T-helper 2 cell treated with Interferon-gamma antibody and Interleukin-4, amounts not matched to agents 100 ng/mL and 5 ng/mL, for 36 hours (primary cell): Measurements from ENCODE around the gene TSSK1B. TPM values are rescaled to one million over a fixed set of nuclear protein-coding genes. Genes with fewer than 3 reads are reported as not detected.
"Not testable (repeated sequence)": the region's sequence is repeated elsewhere in the genome, so short reads cannot be mapped to it uniquely, and the experiment has no call there.

ENCODE experiments used
- intact Hi-C: fragments of 100-400 bp; cut with micrococcal nuclease; formaldehyde crosslinking; loops from one replicate; pipeline ENCODE4 v1.15.1; 2023
- total RNA-seq: library from RNA; stranded (reverse); gene quantifications from 2 replicates; pipeline ENCODE4 v1.2.3, GENCODE V29; 2022

TSSK1B gene
- not detected in 2 replicates for total RNA-seq

GRCh38 chr5:113434889-113435288 is at the start of gene TSSK1B:
TSSK1B (minus strand) TSS chr5:113434989; CDS start chr5:113434839, 150 bp downstream.
- intact Hi-C loops: no loop called here

GRCh38 chr5:113480243-113480642 is 45.5 kb upstream of the TSSK1B start:
- intact Hi-C loops: loop anchor here (10.0 kb wide), 1 partner anchor 105 kb away; no protein-coding TSS in a partner anchor

DNA sequence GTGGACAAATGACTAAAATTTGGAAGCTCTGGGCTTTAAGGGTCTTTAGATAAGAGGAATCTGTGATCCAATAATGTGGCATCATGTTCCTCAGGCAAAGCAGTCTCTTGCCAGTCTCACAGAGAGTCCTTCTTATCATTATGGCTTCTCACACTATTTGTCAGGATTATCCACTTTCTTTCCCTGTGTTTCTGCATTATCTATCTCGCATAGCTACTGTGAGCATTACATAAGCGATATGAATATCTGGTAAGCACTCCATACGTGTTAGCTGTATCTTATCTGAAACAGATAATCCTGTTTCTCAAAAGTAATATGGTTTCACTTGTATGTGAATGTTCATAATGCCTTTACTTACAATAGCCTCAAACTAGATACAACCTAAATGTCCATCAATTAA is 43.9 kb upstream of the TSSK1B start:
- intact Hi-C loops: no loop called here

DNA sequence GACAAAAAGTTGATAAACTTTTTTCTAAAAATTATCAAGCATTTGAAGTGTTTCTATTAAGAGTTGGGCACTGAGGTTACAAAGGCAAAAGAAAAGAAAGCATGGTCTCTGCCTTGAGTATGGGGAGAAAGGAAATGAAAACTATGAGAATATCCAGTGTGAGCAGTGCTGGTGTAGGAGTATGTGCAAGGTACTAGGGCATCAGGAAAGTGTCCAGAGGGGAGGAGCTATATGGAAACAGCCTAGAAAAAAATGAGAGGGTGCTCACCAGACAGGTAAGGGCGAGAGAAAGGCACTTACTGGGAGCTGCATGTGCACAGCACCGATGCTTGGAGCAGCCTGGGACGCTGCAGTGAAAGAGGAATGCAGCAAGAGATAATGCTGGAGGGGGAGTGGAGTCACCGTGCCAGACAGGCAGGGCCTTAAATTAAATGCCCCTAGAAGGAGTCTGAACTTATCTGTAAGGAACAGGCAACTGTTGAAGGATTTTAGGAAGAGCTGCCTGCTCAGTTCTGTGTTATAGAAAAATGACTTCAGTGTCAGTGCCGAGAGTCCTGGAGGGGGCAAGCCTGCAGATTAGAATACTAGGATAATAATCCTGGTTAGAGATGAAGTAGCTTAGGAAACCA is 39.4 kb upstream of the TSSK1B start:
- intact Hi-C loops: no loop called here

- intact Hi-C loops: no loop called here
Observed at GRCh38 chr5:113463032-113463431, 28.2 kb upstream of the TSSK1B start.

DNA sequence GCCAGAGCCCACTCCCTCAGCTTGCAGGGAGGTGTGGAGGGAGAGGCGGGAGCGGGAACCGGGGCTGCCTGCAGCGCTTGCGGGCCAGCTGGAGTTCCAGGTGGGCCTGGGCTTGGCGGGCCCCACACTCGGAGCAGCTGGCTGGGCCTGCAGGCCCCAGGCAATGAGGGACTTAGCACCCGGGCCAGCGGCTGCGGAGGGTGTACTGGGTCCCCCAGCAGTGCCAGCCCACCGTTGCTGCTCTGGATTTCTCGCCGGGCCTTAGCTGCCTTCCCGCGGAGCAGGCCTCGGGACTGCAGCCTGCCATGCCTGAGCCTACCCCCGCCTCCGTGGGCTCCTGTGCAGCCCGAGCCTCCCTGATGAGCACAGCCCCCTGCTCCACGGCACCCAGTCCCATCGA is 22.3 kb upstream of the TSSK1B start:
- intact Hi-C loops: not testable (repeated sequence)

DNA sequence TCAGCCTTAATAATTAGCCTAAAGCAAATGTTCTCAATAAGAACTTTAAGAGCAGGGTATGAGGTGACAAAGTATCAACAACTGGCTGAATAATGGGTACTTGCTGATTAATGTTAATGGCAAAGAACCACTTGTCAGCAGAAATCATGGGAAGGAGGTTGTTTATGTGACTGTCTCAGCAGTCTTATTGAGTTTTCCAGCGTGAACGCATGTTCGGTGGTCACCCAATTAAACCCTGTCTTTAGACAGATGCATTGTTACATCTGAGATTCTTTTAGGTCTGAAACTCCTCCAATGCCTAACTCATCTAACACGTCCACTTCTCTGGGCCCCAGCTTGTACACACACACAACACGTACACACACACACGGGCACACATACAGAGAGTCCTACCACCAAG is 18.2 kb upstream of the TSSK1B start:
- intact Hi-C loops: no loop called here

- intact Hi-C loops: no loop called here
Observed at GRCh38 chr5:113451797-113452196, 17.0 kb upstream of the TSSK1B start.

DNA sequence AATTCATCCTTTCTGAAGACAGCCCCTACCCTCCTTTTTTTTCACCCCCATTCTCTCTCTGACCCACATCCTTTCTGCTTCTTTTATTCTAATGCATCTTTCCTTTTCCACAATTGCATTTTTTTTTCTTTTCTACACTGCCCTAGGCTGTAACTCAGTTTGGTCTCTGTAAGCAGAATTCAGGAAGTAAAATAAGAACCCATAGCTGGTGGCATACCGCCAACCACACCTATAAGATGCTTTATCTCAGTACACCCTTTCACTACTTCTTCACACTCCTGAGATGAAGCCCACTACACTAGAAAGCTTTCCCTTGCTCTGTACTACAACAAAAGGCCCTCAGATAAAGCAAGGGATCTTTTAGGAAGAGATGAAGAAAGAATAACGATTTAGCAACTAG is 16.1 kb upstream of the TSSK1B start:
- intact Hi-C loops: no loop called here

- intact Hi-C loops: no loop called here
Observed at GRCh38 chr5:113450462-113450861, 15.7 kb upstream of the TSSK1B start.

DNA sequence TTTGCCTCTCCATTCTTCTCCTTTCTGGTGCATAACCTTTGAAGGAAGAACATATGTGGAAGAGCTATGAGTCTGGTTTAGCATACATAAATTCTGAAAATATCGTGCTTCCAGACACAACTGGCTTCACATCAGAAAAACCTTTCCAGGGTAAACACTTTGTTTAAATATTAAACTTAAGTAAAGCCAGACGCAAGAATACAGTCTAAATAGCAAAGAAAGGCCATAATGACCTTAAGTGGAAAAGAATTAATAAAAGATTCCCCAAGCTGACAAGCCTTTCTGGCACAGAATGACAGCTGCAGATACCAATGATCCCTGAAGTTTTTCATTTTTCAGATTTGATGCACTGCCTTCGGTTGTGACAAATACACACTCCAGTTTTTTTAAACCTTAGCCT is 13.5 kb upstream of the TSSK1B start:
- intact Hi-C loops: no loop called here

- intact Hi-C loops: no loop called here
Observed at GRCh38 chr5:113447498-113448050, 12.8 kb upstream of the TSSK1B start.

DNA sequence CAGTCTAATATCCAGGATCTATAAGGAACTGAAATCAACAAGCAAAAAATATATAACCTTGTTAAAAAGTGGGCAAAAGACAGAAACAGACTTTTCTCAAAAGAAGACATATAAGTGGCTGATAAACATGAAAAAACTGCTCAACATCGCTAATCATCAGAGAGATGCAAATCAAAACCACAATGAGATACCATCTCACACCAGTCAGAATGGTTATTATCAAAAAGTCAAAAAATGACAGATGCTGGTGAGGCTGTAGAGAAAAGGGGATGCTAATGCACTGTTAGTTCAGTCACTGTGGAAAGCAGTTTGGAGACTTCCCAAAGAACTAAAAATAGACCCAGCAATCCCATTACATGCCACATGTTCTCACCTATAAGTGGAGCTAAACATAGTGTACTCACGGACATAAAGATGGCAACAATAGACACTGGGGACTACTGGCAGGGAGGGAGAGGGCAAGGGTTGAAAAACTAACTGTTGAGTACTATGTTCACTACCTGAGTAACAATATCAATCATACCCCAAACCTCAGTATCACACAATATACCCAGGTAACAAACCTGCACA is 11.7 kb upstream of the TSSK1B start:
- intact Hi-C loops: no loop called here

DNA sequence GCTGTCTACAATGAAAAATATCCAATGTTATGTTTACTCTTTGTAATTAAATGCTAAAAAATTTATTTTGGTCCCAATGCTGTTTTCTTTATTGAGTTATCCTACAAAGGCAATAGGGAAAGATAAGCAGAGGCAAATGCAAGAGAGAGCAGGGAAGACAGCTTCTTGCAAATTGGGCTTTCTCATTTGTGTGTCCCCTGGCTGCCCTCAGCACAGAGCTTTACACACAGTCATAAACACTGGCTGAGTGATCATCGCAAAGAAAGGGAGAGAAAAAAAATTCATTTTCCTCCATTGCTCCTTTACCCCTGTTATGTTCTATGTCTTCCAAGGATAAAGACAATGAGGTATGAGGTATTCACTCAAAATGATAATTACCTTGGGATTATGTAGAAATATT is 2.3 kb upstream of the TSSK1B start:
- intact Hi-C loops: no loop called here

DNA sequence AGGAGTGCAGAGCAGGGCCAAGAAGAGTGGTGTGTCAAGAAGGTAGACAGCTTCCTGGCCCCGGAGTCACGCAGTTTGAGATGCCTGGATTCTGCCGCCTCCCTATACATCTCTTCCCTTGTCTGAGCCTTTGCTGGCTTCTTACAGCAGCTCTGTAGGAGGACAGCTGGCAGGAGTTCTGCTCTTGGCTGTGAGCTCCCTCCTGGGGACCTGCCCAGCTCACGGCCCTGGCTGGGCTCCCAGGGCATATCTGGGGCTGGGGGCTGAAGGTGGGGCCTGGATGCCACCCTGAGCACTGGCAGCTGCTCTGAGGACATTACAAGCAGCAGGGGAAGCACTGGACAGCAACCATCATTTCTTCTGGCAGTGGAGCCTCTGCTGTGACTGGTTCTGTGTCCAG is 786 bp upstream of the TSSK1B start:
- intact Hi-C loops: no loop called here

GRCh38 chr5:113433862-113434612 is 752 bp downstream of the TSSK1B start:
- intact Hi-C loops: no loop called here

DNA sequence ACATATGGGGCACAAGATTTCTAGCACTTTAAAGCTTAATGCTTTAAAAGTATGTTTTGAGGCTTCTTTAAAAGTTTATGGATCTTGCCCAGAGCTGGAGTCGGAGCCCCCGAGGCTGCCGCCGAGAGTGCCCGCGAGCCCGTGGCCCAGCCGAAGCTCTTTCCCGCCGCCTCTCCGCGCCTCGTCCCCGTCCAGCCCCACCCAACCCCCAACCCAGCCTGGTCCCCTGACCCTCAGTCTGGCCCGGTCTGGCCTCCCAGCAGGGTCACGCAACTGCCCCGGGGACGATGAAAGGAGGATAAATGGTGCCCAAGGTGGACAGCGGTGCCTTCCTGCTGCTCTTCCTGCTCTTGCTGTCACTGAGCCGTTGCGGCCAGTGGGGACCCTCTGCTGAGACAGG is 1.7 kb downstream of the TSSK1B start:
- intact Hi-C loops: no loop called here

DNA sequence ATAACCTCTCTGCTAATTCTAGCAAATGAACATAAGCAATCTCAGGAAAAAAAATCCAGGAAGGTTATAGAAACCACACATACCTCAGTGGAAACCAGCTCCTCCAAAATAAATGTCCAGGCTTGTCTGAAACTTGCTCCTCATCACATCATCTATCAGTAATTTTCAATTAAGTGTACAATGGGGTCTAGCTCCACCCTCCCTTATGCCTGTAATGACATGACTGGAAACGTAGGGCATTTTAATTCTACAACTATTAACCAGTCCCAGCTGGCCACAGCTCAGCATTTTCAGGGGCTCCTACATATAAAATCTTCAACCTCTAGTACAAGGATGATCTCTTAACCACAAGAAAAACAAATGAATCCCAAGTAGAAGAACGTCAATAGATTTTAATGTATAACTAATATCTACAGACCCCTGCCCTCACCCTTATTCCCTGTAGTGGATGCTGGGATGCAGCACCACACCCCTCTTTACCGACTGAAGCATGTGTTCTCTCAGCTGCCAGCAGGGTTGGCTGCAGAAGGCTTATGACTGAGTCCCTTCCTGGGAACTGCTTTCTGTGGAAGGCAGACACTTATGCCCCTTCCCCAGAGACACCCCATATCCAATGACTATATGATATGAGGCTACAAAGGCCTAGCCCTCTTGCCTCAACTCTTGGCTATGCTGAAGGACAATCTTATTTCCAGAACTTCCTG is 6.8 kb downstream of the TSSK1B start:
- intact Hi-C loops: no loop called here

DNA sequence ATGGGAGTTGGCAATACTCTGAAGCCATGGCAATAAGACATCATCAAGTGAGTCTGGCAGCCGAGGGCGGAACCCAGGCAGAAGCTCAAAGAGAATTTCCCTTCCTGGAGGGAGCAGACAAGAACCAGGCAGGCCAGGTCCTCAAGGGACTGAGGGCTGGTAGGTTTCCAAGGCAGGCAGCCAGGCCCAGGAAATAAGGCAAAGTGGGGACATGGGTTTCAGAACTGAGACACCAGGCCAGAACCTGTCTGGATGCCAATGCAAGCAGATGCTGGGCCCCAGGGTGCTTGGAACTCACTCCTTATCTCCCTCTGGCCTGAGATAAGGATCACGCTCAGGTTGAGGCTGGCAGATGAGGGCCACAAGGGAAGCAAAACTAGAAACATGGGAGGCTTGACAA is 8.9 kb downstream of the TSSK1B start:
- intact Hi-C loops: no loop called here

GRCh38 chr5:113421693-113422092 is 13.1 kb downstream of the TSSK1B start:
- intact Hi-C loops: no loop called here

- intact Hi-C loops: no loop called here
Observed at GRCh38 chr5:113405530-113405929, 29.3 kb downstream of the TSSK1B start.

GRCh38 chr5:113404269-113404668 is 30.5 kb downstream of the TSSK1B start:
- intact Hi-C loops: no loop called here
